Stimulated activated CD8-positive, alpha-beta memory T cell treated with anti-CD3 and anti-CD28 coated beads, Interleukin-15, amount 100 ng/mL, for 4 hours (primary cell): ENCODE results near the gene GALNT2.

Experiments used
- DNase-seq, 2 donors: peaks; one replicate each; pipeline ENCODE4 v3.0.0-alpha.2; 2020; ENCODE audit warnings: low read depth in 2 of 2

GALNT2 gene

GRCh38 chr1:230145953-230146476, 79.0 kb downstream of the GALNT2 start:
- no peak for DNase-seq

- no peak for DNase-seq
These were observed 79.7 kb downstream of the GALNT2 start for GRCh38 chr1:230146709-230147108.

GRCh38 chr1:230147253-230148125, 80.5 kb downstream of the GALNT2 start:
- DNase-seq = no peak

GRCh38 chr1:230148126-230148652, 81.2 kb downstream of the GALNT2 start:
- no peak for DNase-seq

GRCh38 chr1:230148768-230149469, 81.9 kb downstream of the GALNT2 start:
- no peak for DNase-seq

GRCh38 chr1:230149751-230150584, 82.9 kb downstream of the GALNT2 start:
- no peak for DNase-seq

GRCh38 chr1:230150615-230151014, 83.6 kb downstream of the GALNT2 start:
- DNase-seq = no peak

GRCh38 chr1:230151924-230152468, 85.0 kb downstream of the GALNT2 start:
- no peak for DNase-seq

GRCh38 chr1:230152999-230153398, 86.0 kb downstream of the GALNT2 start:
- no peak for DNase-seq

- no peak for DNase-seq
These were observed 86.7 kb downstream of the GALNT2 start for GRCh38 chr1:230153641-230154296.

- no peak for DNase-seq
These were observed 88.0 kb downstream of the GALNT2 start for GRCh38 chr1:230155021-230155420.

GRCh38 chr1:230156068-230156467, 89.0 kb downstream of the GALNT2 start:
- no peak for DNase-seq

GRCh38 chr1:230156536-230156935, 89.5 kb downstream of the GALNT2 start:
- no peak for DNase-seq

- no peak for DNase-seq
These were observed 90.7 kb downstream of the GALNT2 start for GRCh38 chr1:230157420-230158390.

- DNase-seq = no peak
These were observed 91.6 kb downstream of the GALNT2 start for GRCh38 chr1:230158415-230159291.

- no peak for DNase-seq
These were observed 92.5 kb downstream of the GALNT2 start for GRCh38 chr1:230159580-230159979.

GRCh38 chr1:230160957-230161771, 94.1 kb downstream of the GALNT2 start:
- no peak for DNase-seq

GRCh38 chr1:230163205-230163604, 96.2 kb downstream of the GALNT2 start:
- no peak for DNase-seq
